Upper lobe of right lung (tissue), 1 donor: ENCODE data around the gene CCDC150. TPM values are rescaled to one million over a fixed set of nuclear protein-coding genes. Genes with fewer than 3 reads are reported as not detected.

Experiments
- ATAC-seq: fragments of 200-7000 bp; cut with Tn5 transposase; one replicate; pipeline ENCODE4 v1.9.1; 2020; ENCODE audit warnings: mild to moderate bottlenecking, moderate library complexity
- DNase-seq: peaks from one replicate; pipeline ENCODE4 v3.0.0-alpha.2; 2020
- H3K27ac ChIP-seq: fragments of 200-600 bp; one replicate; pipeline ENCODE4 v1.8.0; 2022
- H3K27me3 ChIP-seq: fragments of 200-600 bp; one replicate; pipeline ENCODE4 v1.8.0; 2022; ENCODE audit warnings: mild to moderate bottlenecking
- H3K36me3 ChIP-seq: fragments of 200-600 bp; one replicate; pipeline ENCODE4 v1.8.0; 2022
- H3K4me1 ChIP-seq: fragments of 200-600 bp; one replicate; pipeline ENCODE4 v1.8.0; 2022
- H3K4me3 ChIP-seq: fragments of 200-600 bp; one replicate; pipeline ENCODE4 v1.8.0; 2022; ENCODE audit warnings: mild to moderate bottlenecking
- H3K9me3 ChIP-seq: fragments of 200-600 bp; one replicate; pipeline ENCODE4 v1.8.0; 2022
- intact Hi-C: fragments of 100-400 bp; cut with DNase I; formaldehyde crosslinking; loops from one replicate; pipeline ENCODE4 v1.11.0; 2022
- total RNA-seq: library from RNA; stranded (reverse); fragmentation: NEBNext Ultra II Directional; extraction: Animal tissue kit (Norgen Biotek cat#: 25700); gene quantifications from one replicate; pipeline ENCODE4 v1.2.1, GENCODE V29; 2021
- TF ChIP-seq, protein P1 (sequence below): fragments of 200-600 bp; IDR thresholded peaks from one replicate; pipeline ENCODE4 v1.8.0; 2022; ENCODE audit warnings: antibody characterized with exemption
- donor health status: DM: no; HTN: yes; CAD: no; lungs with severe emphysema.

Gene CCDC150
- total RNA-seq, 1 donor from 2014 or later, result 0.87 TPM

DNA sequence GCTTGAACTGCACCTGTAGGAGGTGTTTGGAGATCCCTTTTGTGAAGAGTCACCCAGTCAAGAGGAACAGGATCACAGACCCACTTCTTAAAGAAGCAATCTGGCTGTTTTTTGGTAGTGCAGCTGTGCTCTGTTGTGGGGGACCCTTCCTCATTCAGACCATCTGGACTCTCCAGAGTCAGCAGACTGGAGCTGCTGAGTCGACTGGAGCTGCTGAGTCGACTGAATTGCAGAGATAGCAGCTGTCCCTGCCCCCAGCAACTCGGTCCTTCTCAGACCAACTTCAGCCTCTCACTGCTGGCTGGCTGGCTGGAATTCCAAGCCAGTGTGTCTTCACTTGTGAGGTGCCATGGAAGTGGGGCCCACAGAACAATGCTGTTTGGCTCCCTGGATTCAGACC, 103.2 kb downstream of the CCDC150 start:
- Histone ChIP-seq H3K27ac (no peak overlapping the region), H3K4me1 (no peaks in the 10 kb centered on the region)
- ATAC-seq, result no peak

DNA sequence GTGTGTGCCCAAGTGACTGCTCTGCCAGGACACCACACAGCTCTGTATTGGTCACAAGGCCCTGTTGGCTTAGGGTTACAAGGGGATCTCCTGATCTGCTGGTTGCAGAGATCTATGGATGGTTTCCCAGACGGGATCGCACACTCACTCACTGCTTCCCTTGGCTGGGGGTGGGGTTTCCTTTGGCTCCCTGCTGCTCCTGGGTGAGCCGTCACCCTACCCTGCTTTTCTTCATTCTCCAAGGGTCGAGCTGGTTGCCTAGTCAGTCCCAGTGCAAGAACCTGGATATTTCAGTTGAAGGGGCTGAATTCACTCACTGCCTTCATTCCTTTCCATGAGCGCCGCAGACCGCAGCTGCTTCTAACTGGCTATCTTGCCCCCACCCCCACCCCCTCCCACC, 103.7 kb downstream of the CCDC150 start:
- TF ChIP-seq, protein P1, sequence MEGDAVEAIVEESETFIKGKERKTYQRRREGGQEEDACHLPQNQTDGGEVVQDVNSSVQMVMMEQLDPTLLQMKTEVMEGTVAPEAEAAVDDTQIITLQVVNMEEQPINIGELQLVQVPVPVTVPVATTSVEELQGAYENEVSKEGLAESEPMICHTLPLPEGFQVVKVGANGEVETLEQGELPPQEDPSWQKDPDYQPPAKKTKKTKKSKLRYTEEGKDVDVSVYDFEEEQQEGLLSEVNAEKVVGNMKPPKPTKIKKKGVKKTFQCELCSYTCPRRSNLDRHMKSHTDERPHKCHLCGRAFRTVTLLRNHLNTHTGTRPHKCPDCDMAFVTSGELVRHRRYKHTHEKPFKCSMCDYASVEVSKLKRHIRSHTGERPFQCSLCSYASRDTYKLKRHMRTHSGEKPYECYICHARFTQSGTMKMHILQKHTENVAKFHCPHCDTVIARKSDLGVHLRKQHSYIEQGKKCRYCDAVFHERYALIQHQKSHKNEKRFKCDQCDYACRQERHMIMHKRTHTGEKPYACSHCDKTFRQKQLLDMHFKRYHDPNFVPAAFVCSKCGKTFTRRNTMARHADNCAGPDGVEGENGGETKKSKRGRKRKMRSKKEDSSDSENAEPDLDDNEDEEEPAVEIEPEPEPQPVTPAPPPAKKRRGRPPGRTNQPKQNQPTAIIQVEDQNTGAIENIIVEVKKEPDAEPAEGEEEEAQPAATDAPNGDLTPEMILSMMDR, result no peak
- Histone ChIP-seq H3K27ac (no peak overlapping the region), H3K4me1 (no peaks in the 10 kb centered on the region), H3K4me3 (no peak overlapping the region), H3K9me3 (no peaks in the 10 kb centered on the region), H3K36me3 (no peaks in the 10 kb centered on the region), H3K27me3 (no peaks in the 10 kb centered on the region)
- intact Hi-C loops, result no loop called here
- ATAC-seq (no peak), DNase-seq (no peak)

More for the DNA sequence above, 103.2 kb downstream of the CCDC150 start:
- TF ChIP-seq, protein P1, result no peak
- H3K9me3 ChIP-seq, result no peaks in the 10 kb centered on the region
- DNase-seq, result no peak
- no peaks in the 10 kb centered on the region for H3K36me3 ChIP-seq
- no peaks in the 10 kb centered on the region for H3K27me3 ChIP-seq
- H3K4me3 ChIP-seq, result no peak overlapping the region
- intact Hi-C loops, result no loop called here

DNA sequence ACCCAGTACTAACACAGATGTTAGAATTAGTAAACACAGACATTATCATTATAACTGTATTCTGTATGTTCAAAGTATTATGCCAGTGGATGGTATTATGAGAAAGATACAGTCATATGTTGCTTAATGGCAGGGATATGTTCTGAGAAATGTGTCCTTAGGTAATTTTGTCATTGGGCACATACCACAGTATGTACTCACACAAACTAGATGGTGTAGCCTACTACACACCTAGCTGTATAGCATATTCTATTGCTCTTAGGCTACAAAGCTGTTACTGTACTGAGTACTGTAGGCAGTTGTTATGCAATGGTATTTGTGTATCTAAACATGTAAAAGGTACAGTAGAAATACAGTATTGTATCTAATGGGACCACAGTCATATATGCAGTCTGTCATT, 106.2 kb downstream of the CCDC150 start:
- Histone ChIP-seq H3K27me3 (no peaks in the 10 kb centered on the region), H3K27ac (no peak overlapping the region), H3K36me3 (no peaks in the 10 kb centered on the region), H3K4me1 (no peaks in the 10 kb centered on the region), H3K9me3 (no peaks in the 10 kb centered on the region), H3K4me3 (no peak overlapping the region)
- TF ChIP-seq, protein P1, result no peak
- DNase-seq (no peak), ATAC-seq (no peak)
- intact Hi-C loops, result no loop called here

DNA sequence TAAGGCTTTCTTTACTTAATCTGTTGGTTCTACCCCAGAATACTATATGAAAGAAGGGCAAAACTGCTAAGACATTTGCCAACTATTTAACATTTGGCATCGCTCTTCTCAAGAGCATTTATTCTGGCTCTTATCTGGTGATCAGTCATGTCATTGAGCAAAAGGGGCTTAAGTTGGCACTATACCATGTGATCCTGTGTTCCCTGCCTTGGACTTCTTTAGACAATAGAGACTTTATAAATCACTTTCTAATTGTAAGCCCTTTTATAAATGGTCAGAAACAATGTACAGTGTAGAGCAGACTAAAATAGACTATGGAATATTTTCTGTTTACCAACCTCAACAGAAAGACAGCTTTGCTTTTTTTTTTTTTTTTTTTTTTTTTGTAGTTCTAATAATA, 107.9 kb downstream of the CCDC150 start:
- intact Hi-C loops, result no loop called here
- TF ChIP-seq, protein P1, result no peak
- H3K4me3 ChIP-seq, result no peak overlapping the region
- no peaks in the 10 kb centered on the region for H3K9me3 ChIP-seq
- DNase-seq (no peak), ATAC-seq (no peak)
- H3K27ac ChIP-seq, result no peak overlapping the region
- no peaks in the 10 kb centered on the region for H3K36me3 ChIP-seq
- H3K27me3 ChIP-seq, result no peaks in the 10 kb centered on the region
- H3K4me1 ChIP-seq, result no peaks in the 10 kb centered on the region

DNA sequence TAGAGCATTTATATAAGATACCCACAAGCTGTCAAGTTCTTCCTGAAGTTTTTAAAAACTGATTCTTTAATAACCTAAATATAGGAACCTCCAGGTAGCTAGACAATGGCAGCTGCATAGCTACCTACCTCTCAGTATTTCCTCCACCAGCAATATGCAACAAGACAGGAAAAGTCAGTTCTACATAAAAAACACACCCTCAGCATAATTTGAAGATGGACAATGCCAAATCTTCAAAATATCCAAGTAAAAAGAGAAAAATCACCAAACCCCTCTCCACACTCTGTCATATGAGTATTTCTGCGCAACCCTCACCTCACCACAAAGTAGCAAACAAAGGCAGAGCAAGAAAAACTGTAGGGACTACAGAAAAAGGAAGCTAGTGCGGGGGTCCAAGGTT, 108.6 kb downstream of the CCDC150 start:
- Histone ChIP-seq H3K27ac (no peak overlapping the region), H3K27me3 (no peaks in the 10 kb centered on the region), H3K4me3 (no peak overlapping the region), H3K9me3 (no peaks in the 10 kb centered on the region), H3K4me1 (no peaks in the 10 kb centered on the region), H3K36me3 (no peaks in the 10 kb centered on the region)
- intact Hi-C loops, result no loop called here
- TF ChIP-seq, protein P1, result no peak
- DNase-seq, result no peak
- ATAC-seq, result no peak

DNA sequence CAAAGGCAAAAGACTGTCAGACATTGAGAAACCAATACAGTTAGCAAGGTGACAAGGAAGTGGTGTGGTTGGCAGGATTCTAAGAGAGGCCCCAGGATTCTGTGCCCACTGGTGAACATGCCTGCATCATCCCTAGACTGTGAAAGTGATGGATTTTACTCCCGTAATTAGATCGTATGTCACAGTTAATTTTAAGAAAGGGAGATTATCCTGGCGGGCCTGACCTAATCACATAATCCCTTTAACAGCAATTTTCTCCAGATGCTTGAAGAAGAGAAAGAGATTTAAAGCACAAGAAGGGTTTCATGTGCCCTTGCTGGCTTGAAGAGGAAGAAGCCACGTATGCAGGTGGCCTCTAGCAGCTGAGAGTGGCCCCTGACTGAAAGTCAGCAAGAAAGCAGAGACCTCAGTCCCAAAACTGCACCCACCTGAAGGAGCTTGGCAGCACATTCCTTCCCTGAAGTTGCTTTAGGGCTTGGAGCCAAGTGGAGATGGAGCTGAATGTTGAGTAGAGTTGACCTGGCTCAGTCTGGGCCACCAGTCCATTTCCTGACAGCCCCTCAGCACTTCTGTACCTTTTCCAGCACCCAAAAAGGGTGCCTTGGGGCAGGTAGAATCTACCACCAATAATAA, 110.9 kb downstream of the CCDC150 start:
- ATAC-seq (no peak), DNase-seq (no peak)
- intact Hi-C loops, result no loop called here

More for the DNA sequence above, 110.9 kb downstream of the CCDC150 start:
- Histone ChIP-seq H3K4me1 (no peaks in the 10 kb centered on the region), H3K36me3 (no peaks in the 10 kb centered on the region), H3K4me3 (no peak overlapping the region), H3K27me3 (no peaks in the 10 kb centered on the region), H3K27ac (no peak overlapping the region), H3K9me3 (no peaks in the 10 kb centered on the region)
- TF ChIP-seq, protein P1, result no peak
